DND-41 (cell line): ENCODE measurements around the gene BRF1.

Source experiments
- ATAC-seq: fragments of 200-7000 bp; cut with Tn5 transposase; 3 replicates; pipeline ENCODE4 v1.9.1; 2021; ENCODE audit warnings: low read depth; ENCODE audit not compliant: insufficient read depth
- DNase-seq: peaks from one replicate; pipeline ENCODE4 v3.0.0-alpha.2; 2020
- H2AFZ ChIP-seq: 2 replicates; pipeline ENCODE4 v1.6.0; 2012; ENCODE audit warnings: low read depth, low read length
- H3K27ac ChIP-seq: 2 replicates; pipeline ENCODE4 v1.5.1; 2012; ENCODE audit warnings: low read length, inconsistent platforms
- H3K27me3 ChIP-seq: fragments of 200-600 bp; sonication (generic); 2 replicates; pipeline ENCODE4 v1.6.0; 2012; ENCODE audit warnings: low read length, mild to moderate bottlenecking, inconsistent platforms; ENCODE audit not compliant: insufficient read depth, poor library complexity
- H3K36me3 ChIP-seq: 2 replicates; pipeline ENCODE4 v1.5.1; 2012; ENCODE audit warnings: low read length, inconsistent platforms; ENCODE audit not compliant: insufficient read depth
- H3K4me1 ChIP-seq: 2 replicates; pipeline ENCODE4 v1.5.1; 2012; ENCODE audit warnings: mild to moderate bottlenecking, low read length; ENCODE audit not compliant: insufficient read depth
- H3K4me2 ChIP-seq: 2 replicates; pipeline ENCODE4 v1.6.0; 2012; ENCODE audit warnings: mild to moderate bottlenecking, moderate library complexity, low read length, inconsistent platforms; ENCODE audit not compliant: insufficient read depth
- H3K4me3 ChIP-seq, 2 experiments: fragments of 200-600 bp in 1 of 2; shearing (Covaris generic) in 1 of 2; 2 replicates each; pipeline ENCODE4 v1.5.1; 2012 to 2016; ENCODE audit warnings: inconsistent platforms in 2 of 2, low read length in 2 of 2, mild to moderate bottlenecking in 2 of 2, low read depth in 1 of 2, moderate library complexity in 1 of 2
- H3K79me2 ChIP-seq: 2 replicates; pipeline ENCODE4 v1.6.0; 2012; ENCODE audit warnings: low read length, inconsistent platforms; ENCODE audit not compliant: insufficient read depth
- H3K9ac ChIP-seq: 2 replicates; pipeline ENCODE4 v1.6.0; 2012; ENCODE audit warnings: low read depth, mild to moderate bottlenecking, inconsistent platforms, low read length, moderate library complexity
- H3K9me3 ChIP-seq: 2 replicates; pipeline ENCODE4 v1.5.1; 2012; ENCODE audit warnings: low read length, moderate library complexity, mild to moderate bottlenecking, inconsistent platforms; ENCODE audit not compliant: insufficient read depth, severe bottlenecking
- H4K20me1 ChIP-seq: 2 replicates; pipeline ENCODE4 v1.6.0; 2012; ENCODE audit warnings: low read length; ENCODE audit not compliant: insufficient read depth
- CTCF ChIP-seq: IDR thresholded peaks from 2 replicates; pipeline ENCODE4 v1.5.1; 2012; ENCODE audit warnings: borderline replicate concordance, low read length, moderate library complexity, mild to moderate bottlenecking; ENCODE audit not compliant: poor library complexity, severe bottlenecking; ENCODE audit errors: extremely low read depth
- EZH2 ChIP-seq: IDR thresholded peaks from 3 replicates; pipeline ENCODE4 v1.6.1; 2012; ENCODE audit warnings: borderline replicate concordance, low read depth, mild to moderate bottlenecking, moderate library complexity, low read length, inconsistent platforms; ENCODE audit not compliant: severe bottlenecking

The BRF1 gene

GRCh38 chr14:105224845-105225570 is 75.8 kb downstream of the BRF1 start:
- Histone ChIP-seq H3K9ac (no peak overlapping the region), H3K9me3 (no peaks in the 10 kb centered on the region), H2AFZ (no peak overlapping the region), H3K4me1 (no peaks in the 10 kb centered on the region), H3K27me3 (no peaks in the 10 kb centered on the region), H3K4me2 (no peak overlapping the region), H3K79me2 (peaks cover 8% of the 10 kb centered on the region; the same call in 1 of the 2 replicates), H3K27ac (no peak overlapping the region), H3K36me3 (peaks cover 69% of the 10 kb centered on the region), H4K20me1 (peaks cover 27% of the 10 kb centered on the region), H3K4me3 (no peak overlapping the region)
- TF ChIP-seq EZH2 (no peak), CTCF (no peak)
- no peak for DNase-seq
- ATAC-seq = no peak

GRCh38 chr14:105223770-105224544 is 76.8 kb downstream of the BRF1 start:
- DNase-seq (no peak), ATAC-seq (no peak)
- Histone ChIP-seq H3K27me3 (no peaks in the 10 kb centered on the region), H3K79me2 (peaks cover 6% of the 10 kb centered on the region; the same call in 1 of the 2 replicates), H3K9ac (no peak overlapping the region), H4K20me1 (peaks cover 21% of the 10 kb centered on the region), H3K9me3 (no peaks in the 10 kb centered on the region), H3K27ac (no peak overlapping the region), H3K4me3 (no peak overlapping the region), H2AFZ (no peak overlapping the region), H3K36me3 (peaks cover 80% of the 10 kb centered on the region), H3K4me1 (no peaks in the 10 kb centered on the region), H3K4me2 (no peak overlapping the region)
- TF ChIP-seq EZH2 (no peak), CTCF (no peak)

GRCh38 chr14:105223260-105223659 is 77.5 kb downstream of the BRF1 start:
- Histone ChIP-seq H3K4me3 (no peak overlapping the region), H3K36me3 (peaks cover 82% of the 10 kb centered on the region), H3K4me2 (no peak overlapping the region), H3K4me1 (no peaks in the 10 kb centered on the region), H3K27ac (no peak overlapping the region), H4K20me1 (peaks cover 15% of the 10 kb centered on the region), H3K27me3 (no peaks in the 10 kb centered on the region), H3K9ac (no peak overlapping the region), H2AFZ (no peak overlapping the region), H3K9me3 (no peaks in the 10 kb centered on the region), H3K79me2 (peaks cover 3% of the 10 kb centered on the region; the same call in 1 of the 2 replicates)
- DNase-seq (no peak), ATAC-seq (no peak)
- no peak for TF ChIP-seq EZH2
- no peak for TF ChIP-seq CTCF
